HG03066 (cell line): ENCODE results near the gene ANXA6.

Source experiments
- ATAC-seq: cut with Tn5 transposase; IDR thresholded peaks from one replicate; pipeline ENCODE4 v1.9.1; 2021; ENCODE audit warnings: low read depth; ENCODE audit not compliant: unreplicated experiment

Gene ANXA6

DNA sequence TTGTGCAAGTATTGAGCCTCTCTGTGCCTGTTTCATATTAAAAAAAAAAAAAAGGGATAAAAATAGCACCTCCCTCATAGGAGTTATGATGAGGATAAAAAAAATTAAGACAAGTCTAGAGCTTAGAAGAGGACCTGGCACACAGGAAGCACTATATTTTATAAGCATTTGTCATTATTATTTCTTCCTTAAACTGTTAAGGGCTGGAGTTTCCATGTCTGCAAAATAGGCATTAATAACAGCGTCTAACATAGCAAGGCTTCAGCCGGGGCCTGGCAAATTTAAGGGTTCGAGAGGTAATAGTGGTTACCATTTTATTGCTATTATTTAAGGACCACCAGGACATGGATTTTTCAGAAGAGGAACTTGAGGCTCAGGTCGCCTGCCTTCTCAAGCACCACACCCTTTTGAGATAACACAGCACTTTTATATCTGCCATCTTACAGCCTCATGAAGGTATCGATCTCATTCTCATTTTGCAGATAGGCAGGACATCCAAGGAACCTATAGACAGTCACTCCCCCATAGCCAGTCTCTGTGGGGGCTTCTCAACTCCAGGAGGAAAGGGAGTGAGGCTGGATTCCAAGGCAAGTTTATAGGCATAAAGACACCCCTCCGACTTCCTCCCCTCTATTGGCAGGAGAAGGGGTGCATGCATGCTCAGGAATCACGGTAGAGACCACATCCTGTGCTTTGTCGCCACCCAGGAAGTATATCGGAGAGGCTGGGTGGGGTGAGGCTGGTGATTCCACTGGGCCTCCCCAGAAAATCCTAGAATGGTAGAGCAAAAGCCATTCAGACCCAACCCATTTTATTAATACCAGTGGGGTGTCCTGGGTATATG lies 2.4 kb downstream of the ANXA6 start:
- peak; percentile 37 for ATAC-seq

DNA sequence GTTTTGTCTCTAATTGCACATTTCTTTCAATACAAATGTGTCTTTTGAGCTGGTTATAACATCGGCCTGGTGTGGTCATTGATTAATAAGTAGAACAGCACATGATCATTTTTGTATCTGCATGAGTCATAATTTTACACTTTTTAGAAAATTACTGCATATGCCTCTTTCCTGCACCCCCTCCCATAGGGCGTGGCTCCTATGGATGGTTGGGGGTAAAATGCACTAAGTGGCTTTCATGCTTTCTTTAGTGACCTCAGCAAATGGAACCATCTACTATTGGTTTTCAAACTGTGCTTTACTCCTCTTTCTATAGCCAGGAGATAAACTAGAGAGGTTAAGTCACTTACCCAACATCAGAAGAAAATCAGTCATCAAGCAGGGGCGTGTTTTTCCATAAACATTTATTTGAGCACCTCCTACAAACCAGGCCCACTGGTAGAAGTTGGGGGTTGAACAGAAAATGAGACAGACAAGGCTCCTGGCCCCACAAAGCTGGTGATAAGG lies 3.8 kb downstream of the ANXA6 start:
- no peak for ATAC-seq

DNA sequence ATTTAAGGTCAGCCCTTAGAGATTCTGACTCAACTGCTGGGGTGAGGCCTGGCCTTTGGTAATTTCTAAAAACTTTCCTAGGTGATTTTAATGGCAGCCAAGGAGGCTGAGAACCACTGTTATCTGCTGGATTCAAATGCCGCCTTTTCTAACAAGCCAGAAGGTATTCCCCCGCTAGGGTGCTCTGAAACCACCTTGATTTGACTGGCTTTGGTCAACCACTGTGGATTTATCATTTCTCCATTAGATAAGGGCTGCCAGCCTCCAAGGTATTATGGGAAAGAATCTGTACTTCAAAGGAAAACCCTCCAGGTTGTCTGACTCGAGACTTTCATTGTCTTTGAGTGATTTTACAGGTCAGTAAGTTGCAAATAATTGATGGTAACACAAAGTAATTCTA lies 4.3 kb downstream of the ANXA6 start:
- no peak for ATAC-seq

DNA sequence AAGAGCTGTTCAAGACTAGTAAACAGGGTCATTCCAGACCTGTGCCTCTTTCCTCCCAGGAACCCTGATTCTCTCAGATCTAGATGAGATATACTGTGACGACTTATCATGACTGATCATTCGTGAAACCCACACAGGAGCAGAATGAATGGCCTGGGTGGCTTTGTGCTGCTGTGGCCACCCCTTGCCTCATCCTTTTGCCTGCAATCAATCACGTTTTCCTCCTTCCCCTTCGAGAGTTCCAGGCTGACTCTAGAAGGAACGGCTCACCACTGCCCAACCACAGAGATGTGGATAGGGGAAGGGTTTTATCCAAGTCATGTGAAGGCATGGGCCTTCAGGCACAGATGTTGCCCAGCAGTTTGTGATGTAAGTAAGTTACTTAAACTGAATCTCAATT lies 5.8 kb downstream of the ANXA6 start:
- no peak for ATAC-seq

DNA sequence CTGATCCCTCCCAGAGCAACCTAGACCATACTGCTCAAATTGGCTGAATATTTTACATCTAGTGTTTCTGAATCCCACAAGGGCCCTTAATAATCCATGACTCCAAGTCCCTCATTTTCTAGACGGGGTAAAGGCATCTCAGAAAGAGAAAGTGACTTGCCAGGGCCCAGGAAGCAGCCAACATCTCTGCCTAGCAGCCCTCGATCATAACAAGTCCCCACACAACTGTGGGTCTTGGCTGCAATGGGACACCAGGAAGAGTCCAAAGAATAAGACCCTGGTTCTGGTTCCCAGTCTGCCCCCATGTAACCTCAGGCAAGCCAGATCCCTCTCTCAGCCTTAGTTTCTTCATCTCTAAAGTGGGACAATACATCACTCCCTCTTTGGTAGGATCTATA lies 6.3 kb downstream of the ANXA6 start:
- ATAC-seq = no peak

DNA sequence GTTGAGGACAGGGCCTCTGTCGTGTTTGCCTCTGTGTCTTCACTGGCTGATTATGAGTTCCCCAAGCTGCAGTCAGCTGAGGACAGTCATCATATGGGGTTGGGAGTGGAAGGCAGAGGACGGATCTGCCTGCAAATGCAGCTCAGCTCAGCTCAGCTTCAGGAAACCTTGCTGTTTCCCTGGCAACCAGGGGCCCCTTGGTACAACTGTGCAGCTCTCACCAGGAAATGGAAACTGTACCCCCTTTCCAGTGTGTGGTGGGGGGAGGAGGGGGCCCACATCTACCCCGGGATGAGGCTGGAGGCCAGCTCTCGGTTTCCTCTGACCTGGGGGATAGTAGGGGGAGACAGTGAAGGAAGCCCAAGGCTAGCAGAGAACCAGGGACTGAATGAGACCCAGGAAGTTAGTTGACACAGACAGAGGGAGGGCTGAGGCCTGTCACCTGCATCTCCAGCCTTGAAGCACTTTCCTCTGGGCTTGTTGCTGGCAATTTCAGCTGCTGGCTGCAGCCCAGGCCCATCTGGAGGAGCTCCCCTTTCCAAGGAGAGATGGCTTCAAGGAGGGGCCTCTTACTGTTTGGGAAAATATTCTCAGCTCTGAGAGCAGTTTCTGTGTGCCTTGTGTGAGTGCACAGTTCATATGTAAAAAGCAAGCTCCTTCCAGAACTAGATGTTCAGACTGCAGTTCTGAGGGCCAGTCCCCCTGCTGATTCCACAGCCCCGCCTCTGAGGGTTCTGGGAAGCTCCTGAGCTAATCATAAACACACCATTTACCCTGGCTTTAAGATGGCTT lies 6.9 kb downstream of the ANXA6 start:
- ATAC-seq = peak; percentile 52

DNA sequence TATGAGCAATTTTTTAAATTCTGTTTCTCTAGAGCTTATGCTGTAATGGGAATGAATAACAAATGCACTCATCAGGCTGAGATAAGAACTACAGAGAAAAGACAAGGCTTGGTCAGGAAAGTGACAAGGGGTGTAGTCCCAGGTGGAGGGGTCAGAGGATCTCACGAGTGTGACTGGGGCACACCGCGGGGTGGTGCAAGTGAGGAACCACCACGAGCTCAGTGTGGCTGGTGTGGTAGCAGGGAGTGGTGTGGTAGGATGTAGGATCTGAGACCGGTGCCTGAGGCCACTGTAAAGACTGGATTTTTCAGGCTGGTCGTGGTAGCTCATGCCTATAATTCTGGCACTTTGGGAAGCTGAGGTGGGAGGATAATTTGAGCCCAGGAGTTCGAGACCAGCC lies 9.0 kb downstream of the ANXA6 start:
- ATAC-seq = no peak

DNA sequence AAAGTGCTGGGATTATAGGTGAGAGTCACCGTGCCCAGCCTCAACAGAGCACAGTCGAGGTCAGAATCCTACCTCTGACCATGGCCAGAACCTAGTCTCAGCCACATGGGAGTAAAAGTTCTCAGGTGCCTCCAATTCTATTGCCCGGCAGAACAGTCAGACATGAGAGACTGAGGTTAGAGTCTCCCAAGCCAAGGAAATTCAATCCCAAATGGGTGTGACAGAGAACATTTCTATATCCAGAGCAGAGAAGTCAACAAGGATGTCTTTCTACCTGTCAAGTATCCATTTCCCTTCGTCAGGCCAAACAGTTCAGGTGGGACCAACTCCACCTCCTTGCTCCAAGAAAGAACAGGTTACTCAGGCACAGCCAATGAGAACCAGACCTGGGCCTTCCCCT lies 10.5 kb downstream of the ANXA6 start:
- ATAC-seq = no peak

DNA sequence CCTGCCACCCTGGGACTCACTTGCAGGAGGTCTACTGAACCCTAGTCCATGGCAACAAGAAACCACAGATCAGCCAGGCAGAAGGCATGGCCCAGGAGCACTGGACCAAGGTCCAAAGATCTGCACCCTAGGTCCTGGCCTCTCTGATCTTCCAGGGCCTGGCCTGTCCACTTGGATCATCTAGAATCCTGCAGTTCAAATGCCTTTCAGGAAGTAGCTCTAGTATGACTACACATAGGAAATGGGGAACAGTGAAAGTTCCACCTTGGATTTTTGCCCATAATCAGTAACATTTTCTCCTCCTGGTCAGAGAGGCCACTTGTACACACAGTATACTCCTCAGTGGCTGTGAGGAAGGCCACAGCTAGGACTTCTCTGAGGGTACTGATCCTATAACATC lies 11.5 kb downstream of the ANXA6 start:
- ATAC-seq = no peak

DNA sequence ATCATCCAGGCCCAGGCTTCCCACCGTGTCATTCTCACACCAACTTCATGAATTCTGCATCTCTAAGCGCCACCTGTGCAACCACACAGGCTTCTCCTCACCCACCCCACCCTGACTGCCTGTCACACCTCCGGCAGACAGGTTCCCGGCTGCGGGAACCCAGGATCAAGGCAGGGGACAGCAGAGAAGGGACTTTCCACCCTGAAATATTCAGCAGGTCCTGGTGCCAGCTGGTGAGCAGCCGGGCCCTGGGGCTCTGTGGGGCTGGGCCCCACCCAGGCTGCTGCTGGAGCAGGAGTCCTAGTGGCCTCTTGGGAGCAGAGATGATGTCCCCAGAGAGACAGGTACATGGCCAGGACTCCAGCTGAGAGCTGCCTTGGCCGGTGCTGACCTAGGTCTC lies 12.7 kb downstream of the ANXA6 start:
- no peak for ATAC-seq

DNA sequence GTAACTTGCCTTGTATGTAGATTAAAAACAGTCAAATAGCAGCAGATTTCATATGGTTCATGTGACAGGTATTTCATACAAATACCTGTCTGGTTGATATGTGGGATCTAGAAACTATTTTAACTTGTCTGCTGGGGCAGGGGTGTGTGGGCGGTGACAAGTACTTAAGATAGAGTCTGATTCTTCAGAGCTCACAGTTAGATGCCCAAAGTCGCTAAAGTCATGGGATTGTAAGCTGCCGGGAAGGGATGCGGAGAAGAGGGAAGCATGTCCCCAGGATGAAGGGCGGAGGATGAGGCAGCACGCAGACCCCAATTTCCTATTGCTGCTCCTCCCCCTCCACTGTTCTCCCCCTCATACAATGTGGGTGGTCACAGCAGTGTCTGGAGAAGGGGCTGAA lies 13.3 kb downstream of the ANXA6 start:
- no peak for ATAC-seq

DNA sequence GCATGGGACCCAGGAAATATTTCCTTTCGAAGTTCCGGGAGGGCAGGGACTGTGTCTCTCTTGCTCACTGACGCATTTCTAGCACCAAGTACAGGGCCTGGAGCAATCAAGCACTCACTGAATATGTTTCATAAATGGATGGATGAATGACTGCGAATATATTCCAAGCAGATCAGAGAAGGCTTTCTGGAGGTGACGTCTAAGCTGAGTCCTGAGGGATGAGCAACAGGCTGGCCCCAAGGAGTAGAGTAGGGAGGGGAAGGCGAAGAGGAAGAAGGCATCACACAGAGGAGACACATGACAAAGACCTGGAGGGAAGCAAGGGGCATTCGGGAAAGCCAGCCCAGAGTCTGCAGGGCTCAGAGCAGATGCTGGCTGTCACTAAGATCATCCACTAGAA lies 13.9 kb downstream of the ANXA6 start:
- no peak for ATAC-seq

DNA sequence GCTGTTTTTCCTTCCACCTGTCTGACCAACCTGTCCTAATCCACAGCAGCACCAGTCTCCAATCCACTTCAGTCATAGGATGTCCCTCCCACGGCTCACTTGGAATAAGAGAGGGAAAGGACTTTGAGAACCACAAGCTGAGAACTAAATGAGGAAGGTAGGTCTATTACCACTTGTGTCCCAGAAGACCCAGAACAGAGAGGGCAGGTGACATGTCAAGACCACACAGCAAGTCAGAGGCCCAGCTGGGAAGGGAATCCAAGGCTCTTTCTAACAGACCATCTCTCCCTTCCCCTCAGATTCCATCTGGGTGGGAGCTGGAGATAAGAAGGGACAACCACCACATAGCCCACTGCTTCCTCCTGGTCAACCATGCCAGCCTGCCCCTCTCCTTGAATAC lies 14.6 kb downstream of the ANXA6 start:
- no peak for ATAC-seq

DNA sequence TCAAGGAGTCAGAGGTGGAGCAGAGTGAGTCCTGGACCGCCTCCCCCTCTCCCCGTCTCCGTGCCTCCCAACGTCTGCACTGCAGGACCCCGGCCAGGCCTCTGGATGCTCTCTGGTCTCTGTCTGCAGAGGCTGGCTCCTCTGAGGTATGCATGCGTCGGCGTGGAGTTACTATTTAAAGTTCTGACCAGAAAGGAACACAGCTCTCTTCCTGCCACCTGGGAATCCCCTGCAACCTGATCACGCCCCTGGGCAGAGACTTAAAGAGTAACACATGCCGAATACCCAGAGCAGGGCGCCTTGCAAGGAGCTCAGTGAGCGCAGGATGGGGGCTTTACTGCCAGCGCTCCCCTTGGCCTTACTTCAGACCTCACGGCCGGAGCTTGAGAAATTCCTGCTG lies 16.0 kb downstream of the ANXA6 start:
- ATAC-seq = peak; percentile 95

DNA sequence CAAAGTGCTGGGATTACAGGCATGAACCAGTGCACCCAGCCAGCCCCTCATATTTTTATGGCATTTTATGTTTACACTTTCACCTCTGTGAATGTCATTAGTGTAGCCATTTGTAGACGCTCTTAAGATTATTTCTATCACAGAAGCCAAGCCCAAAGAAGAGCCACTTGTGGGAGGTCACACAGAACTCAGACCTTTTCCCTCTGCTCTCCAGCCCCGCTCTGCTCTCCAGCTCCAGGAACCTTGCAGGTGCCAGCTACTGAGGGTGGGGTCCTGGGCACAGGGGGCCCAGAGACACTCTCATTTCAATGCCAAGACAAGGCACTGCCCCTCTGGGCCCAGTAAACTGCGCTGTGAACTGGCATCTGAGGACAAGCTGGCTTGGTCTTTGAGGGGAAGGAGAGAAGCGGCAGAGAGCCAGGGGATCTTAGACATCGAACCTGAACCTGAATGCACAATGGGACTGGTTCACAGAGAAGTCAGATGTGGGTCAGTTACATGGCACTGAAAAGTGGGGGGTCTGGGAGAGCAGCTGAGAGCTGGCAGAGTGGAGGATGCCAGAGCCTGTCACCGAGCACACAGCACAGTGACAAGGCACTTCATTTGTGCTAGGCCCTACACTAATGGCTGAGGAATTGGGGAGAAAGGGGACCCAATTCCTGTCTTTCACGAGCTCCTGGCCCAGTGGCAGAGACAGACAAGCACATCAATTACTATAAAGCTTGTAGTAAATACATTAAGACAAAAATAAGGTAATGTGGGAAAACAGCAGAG lies 16.7 kb downstream of the ANXA6 start:
- ATAC-seq = no peak

DNA sequence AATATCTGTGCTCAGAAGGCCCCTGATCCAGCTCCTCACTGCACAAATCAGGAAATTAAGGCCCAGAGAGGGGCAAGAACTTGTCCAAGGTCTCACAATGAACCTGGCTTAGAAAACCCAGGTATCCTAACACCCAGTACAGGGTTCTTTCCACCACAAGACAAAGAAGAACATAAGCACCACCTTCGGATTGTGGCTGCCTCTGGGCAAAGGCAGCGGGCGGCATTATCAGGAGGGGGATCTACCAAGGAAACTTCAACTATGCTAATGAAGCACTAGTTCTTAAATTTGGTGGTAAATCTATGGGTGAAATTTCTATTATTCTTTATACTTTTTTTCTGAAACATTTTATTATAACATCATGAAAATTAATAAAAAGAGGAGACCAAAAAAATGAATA lies 17.9 kb downstream of the ANXA6 start:
- no peak for ATAC-seq

DNA sequence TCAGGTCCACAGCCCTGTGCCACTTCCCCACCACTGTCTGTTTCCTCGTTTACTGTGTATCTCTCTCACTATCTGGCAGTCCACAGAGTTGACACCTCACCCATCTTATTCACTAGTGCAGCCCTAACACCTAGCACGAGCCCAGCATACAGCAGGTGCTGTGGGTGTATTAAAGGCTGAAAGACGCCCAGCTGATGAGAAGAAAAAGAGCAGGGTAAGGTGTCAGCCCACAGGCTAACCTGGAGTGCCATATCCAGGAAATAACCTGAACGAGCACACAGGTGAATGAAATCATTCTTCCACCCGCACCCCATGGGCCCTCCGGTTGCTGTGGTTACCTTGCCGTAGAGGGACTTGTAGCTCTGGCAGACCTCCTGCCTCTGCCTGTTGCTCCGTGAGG lies 18.6 kb downstream of the ANXA6 start:
- ATAC-seq = no peak

DNA sequence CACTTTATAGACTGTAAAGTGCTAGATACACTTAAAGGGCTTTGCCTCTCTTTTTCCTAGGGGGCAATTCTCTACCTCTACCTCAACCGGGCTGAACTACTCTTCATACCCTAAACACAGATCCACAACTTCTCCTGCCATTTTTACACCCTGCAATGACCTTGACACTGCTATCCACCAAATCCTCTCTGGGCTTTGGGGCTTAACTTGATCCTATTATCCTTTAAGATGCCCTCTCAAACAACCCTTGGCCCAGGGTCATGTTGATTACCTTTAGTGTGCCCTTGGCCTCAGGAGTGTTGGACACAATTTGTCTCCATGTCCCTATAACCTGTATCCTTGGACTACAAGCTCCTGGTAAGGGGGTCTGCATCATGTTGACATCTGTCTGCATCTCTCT lies 19.5 kb downstream of the ANXA6 start:
- no peak for ATAC-seq

DNA sequence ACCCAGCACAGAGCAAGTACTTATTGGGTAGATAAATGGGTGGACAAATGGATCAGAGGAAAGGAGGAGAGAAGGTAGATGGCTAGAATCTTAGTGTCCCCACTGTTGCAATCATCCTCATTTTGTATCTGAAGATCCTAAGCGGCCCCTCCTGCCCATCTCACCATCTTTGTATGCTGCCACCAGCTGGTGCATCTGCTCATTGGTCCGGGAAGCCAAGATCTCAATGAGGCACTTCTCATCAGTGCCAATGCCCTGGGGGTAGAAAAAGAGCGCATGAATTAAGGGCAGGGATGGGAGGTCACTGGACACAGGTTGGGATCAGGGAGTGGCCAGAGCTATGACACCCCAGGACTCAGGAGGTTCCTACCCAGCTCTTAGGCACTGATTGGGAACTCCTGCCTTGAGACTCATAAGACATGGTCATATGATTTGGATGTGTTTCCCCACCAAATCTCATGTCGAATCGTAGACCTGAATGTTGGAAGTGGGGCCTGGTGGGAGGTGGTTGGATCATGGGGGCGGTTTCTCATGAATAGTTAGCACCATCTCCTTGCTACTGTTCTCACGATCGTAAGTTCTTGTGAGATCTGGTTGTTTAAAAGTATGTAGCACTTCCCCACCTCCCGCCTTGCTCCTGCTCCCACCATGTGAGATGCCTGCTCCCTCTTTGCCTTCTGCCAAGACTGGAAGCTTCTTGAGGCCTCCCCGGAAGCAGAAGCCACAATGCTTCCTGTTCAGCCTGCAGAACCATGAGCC lies 20.3 kb downstream of the ANXA6 start:
- ATAC-seq = no peak

DNA sequence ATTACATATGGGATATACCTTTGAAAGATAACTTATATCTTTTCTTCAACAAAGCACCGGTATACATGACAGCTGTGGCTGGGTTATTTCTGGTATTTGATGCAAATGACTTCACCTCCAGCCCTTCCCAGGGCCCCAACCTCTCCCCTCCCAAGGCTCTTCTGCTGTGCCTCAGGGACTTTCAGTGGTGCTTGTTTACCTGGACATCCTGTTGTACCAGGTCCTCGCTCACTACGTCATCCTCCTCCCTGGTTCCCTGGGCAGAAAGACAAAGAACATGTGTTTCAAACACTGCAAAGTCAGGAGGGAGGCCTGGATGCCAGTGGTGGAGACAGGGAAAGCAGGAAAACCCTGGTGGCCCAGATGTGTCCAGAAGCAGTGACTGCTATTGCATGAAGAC lies 23.4 kb downstream of the ANXA6 start:
- ATAC-seq = peak; percentile 93
